ENCODE measurements around the gene PKP4.

Gene PKP4

GRCh38 chr2:158651358-158652057 is 194.8 kb downstream of the PKP4 start:
- DNase-seq, result no peak

- no peak for DNase-seq
Observed at GRCh38 chr2:158655628-158656027, 198.9 kb downstream of the PKP4 start.

GRCh38 chr2:158656492-158657229 is 199.9 kb downstream of the PKP4 start:
- no peak for DNase-seq

GRCh38 chr2:158658396-158658795 is 201.6 kb downstream of the PKP4 start:
- DNase-seq, result no peak

GRCh38 chr2:158659483-158659882 is 202.7 kb downstream of the PKP4 start:
- DNase-seq, result no peak

- DNase-seq, result no peak
Observed at GRCh38 chr2:158661231-158661630, 204.5 kb downstream of the PKP4 start.

- DNase-seq, result no peak
Observed at GRCh38 chr2:158662421-158662820, 205.7 kb downstream of the PKP4 start.

- no peak for DNase-seq
Observed at GRCh38 chr2:158663796-158664195, 207.0 kb downstream of the PKP4 start.

GRCh38 chr2:158664987-158665386 is 208.2 kb downstream of the PKP4 start:
- no peak for DNase-seq

GRCh38 chr2:158665536-158666302 is 209.0 kb downstream of the PKP4 start:
- no peak for DNase-seq

GRCh38 chr2:158666969-158667368 is 210.2 kb downstream of the PKP4 start:
- no peak for DNase-seq

GRCh38 chr2:158667586-158667985 is 210.8 kb downstream of the PKP4 start:
- DNase-seq, result no peak

- DNase-seq, result no peak
Observed at GRCh38 chr2:158668001-158668765, 211.4 kb downstream of the PKP4 start.

GRCh38 chr2:158670292-158670691 is 213.5 kb downstream of the PKP4 start:
- no peak for DNase-seq

- no peak for DNase-seq
Observed at GRCh38 chr2:158671360-158672245, 214.9 kb downstream of the PKP4 start.

GRCh38 chr2:158676295-158676694 is 219.5 kb downstream of the PKP4 start:
- DNase-seq, result no peak

- no peak for DNase-seq
Observed at GRCh38 chr2:158676696-158677095, 219.9 kb downstream of the PKP4 start.

GRCh38 chr2:158677542-158677941 is 220.8 kb downstream of the PKP4 start:
- DNase-seq, result no peak

- DNase-seq, result no peak
Observed at GRCh38 chr2:158681816-158682215, 225.1 kb downstream of the PKP4 start.

- no peak for DNase-seq
Observed at GRCh38 chr2:158685646-158686045, 228.9 kb downstream of the PKP4 start.

GRCh38 chr2:158686210-158686691 is 229.5 kb downstream of the PKP4 start:
- no peak for DNase-seq

- DNase-seq, result no peak
Observed at GRCh38 chr2:158687315-158687714, 230.6 kb downstream of the PKP4 start.
